NT2/D1 (cell line): ENCODE data around the gene SDK2.

Experiments
- SUZ12 ChIP-seq: IDR thresholded peaks from 2 replicates; pipeline ENCODE4 v1.6.1; 2011; ENCODE audit not compliant: insufficient read length, insufficient read depth; ENCODE audit errors: extremely low read depth
- YY1 ChIP-seq: IDR thresholded peaks from 2 replicates; pipeline ENCODE4 v1.6.1; 2011; ENCODE audit not compliant: insufficient read length, insufficient read depth
- ZNF274 ChIP-seq: IDR thresholded peaks from 2 replicates; pipeline ENCODE4 v1.6.1; 2011; ENCODE audit warnings: mild to moderate bottlenecking, low read depth, low read length

DNA sequence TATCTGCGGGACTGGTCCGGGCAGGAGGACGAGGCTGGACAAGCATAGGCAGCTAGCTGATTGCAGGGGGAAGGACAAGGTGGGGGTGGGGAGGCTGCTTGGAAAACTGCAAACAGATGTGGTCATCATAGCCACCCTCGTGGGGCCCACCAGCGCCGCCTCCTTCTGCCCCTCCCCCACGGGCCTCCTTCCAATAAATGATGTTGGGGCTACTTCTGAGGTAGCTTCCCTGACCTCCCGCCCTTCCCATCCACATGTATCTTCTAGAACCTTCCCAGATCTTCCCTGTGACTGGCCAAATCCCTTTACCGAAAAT is 320.1 kb downstream of the SDK2 start:
- no peak for TF ChIP-seq SUZ12
- TF ChIP-seq YY1: no peak
- no peak for TF ChIP-seq ZNF274
